Activated naive CD8-positive, alpha-beta T cell treated with anti-CD3 and anti-CD28 coated beads, Interleukin-2, amount 10 ng/mL, durations not matched to agents 7 days and 5 days (primary cell): Measurements from ENCODE around the gene ANXA8L1. TPM values are rescaled to one million over a fixed set of nuclear protein-coding genes. Genes with fewer than 3 reads are reported as not detected.
"Not testable (repeated sequence)": the region's sequence is repeated elsewhere in the genome, so short reads cannot be mapped to it uniquely, and the experiment has no call there.

Experiments
- ATAC-seq: fragments of 150-1000 bp; cut with Tn5 transposase; one replicate; pipeline ENCODE4 v1.10.0; 2021; ENCODE audit warnings: low read depth, moderate library complexity
- POLR2A ChIA-PET: fragments of 350-600 bp; sonication (Branson Sonifier 250); formaldehyde crosslinking; loops from one replicate; lab custom pipeline; 2021; ENCODE audit warnings: antibody characterized with exemption; lab: Charles Lee
- DNase-seq: peaks from one replicate; pipeline ENCODE4 v3.0.0; 2021
- H3K27ac Mint-ChIP-seq: one replicate; pipeline ENCODE4 v1.8.0; 2022; ENCODE audit warnings: mild to moderate bottlenecking, mixed read lengths
- H3K27me3 Mint-ChIP-seq: one replicate; pipeline ENCODE4 v1.8.0; 2022; ENCODE audit warnings: mild to moderate bottlenecking, moderate library complexity, mixed read lengths
- H3K36me3 Mint-ChIP-seq: one replicate; pipeline ENCODE4 v1.8.0; 2021; ENCODE audit warnings: mild to moderate bottlenecking, mixed read lengths
- H3K4me1 Mint-ChIP-seq: one replicate; pipeline ENCODE4 v1.8.0; 2021; ENCODE audit warnings: mixed read lengths
- H3K4me3 Mint-ChIP-seq: one replicate; pipeline ENCODE4 v1.8.0; 2022; ENCODE audit warnings: mild to moderate bottlenecking, moderate library complexity, mixed read lengths
- H3K9me3 Mint-ChIP-seq: one replicate; pipeline ENCODE4 v1.8.0; 2021; ENCODE audit warnings: mixed read lengths
- total RNA-seq, 2 experiments: library from RNA; stranded (reverse); gene quantifications; one replicate each; pipeline ENCODE4 v1.2.3, GENCODE V29; 2021

The ANXA8L1 gene, protein sequence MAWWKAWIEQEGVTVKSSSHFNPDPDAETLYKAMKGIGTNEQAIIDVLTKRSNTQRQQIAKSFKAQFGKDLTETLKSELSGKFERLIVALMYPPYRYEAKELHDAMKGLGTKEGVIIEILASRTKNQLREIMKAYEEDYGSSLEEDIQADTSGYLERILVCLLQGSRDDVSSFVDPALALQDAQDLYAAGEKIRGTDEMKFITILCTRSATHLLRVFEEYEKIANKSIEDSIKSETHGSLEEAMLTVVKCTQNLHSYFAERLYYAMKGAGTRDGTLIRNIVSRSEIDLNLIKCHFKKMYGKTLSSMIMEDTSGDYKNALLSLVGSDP
- total RNA-seq = under 1 TPM in 1 of 2 experiments, not detected in 1; 0.17 TPM

DNA sequence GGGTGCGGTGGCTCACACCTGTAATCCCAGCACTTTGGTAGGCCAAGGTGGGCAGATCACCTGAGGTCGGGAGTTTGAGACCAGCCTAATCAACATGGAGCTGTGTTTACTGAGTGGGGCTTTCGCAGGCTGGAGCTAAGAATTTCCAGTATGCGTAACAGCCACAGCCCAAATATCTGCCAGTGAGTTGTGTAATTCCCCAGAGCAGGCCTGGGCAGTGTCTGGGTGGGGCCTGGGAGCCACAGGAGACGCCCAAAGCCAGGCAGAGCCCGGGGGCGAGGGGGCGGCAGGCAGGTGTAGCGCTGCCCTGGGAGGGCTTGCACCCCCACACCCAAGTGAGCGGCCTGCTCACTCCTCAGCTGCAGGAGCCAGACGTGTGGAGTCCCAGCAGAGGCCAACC, at the start of gene ANXA8L1:
Gene ANXA8L1, plus strand, starts transcription at position 371 of the 400 bp plus-strand sequence. CDS start 76 bp downstream, outside the sequence.
- H3K4me1 Mint-ChIP-seq, H3K27ac Mint-ChIP-seq, H3K36me3 Mint-ChIP-seq, ATAC-seq, H3K27me3 Mint-ChIP-seq, H3K9me3 Mint-ChIP-seq, DNase-seq, H3K4me3 Mint-ChIP-seq, POLR2A ChIA-PET: not testable (repeated sequence)

- H3K27me3 Mint-ChIP-seq = peaks cover 11% of the 10 kb centered on the region
Measured at GRCh38 chr10:46326066-46326465, 49.5 kb upstream of the ANXA8L1 start.

DNA sequence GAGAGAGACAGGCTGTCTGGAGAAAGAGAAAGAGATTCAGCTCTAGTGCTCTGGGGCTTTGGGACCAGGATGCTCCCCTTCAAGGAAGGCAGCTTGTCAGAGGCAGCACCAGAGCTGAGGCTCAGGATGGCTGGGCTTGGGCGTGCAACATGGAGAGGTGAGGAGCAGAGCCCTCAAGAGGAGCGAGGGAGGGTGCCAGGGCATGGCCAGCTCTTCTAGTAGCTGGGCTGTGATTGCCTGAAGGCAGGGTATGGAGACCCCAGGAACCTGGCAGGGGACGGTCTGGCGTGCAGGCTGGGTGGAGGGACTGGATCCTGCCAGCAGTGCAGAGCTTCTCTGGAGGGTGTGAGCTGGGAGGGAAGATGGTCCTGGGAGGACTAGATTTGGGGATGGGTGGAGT, 48.6 kb upstream of the ANXA8L1 start:
- H3K27ac Mint-ChIP-seq = no peak overlapping the region
- POLR2A ChIA-PET = no interaction called here

More at GRCh38 chr10:46326066-46326465, 49.5 kb upstream of the ANXA8L1 start:
- no peak for DNase-seq
- Mint-ChIP-seq H3K4me1 (no peaks in the 10 kb centered on the region), H3K27ac (no peak overlapping the region), H3K4me3 (no peak overlapping the region), H3K36me3 (no peaks in the 10 kb centered on the region), H3K9me3 (no peaks in the 10 kb centered on the region)
- POLR2A ChIA-PET = no interaction called here
- no peak for ATAC-seq

DNA sequence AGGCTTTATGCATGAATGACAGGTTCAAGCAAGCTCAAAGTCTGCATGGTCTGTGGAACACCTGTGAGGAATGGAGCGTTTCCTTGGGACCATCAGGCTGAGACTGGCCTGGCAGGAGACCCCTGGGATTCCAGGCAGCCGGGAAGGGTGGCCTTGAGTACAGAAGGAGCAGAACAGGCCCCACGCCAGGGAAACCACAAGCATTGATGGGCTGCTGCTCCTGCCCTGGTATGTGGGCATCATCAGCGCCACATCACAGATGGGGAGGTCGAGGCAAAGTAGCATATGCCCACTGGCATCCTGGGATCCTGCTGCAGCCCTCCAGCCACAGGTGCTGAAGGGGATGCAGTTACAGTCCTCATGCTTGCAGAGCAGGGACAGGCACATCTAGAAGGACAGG, 47.9 kb upstream of the ANXA8L1 start:
- Mint-ChIP-seq H3K36me3 (no peaks in the 10 kb centered on the region), H3K27ac (no peak overlapping the region), H3K27me3 (peaks cover 11% of the 10 kb centered on the region), H3K9me3 (no peaks in the 10 kb centered on the region), H3K4me1 (no peaks in the 10 kb centered on the region), H3K4me3 (no peak overlapping the region)
- POLR2A ChIA-PET = no interaction called here
- no peak for ATAC-seq
- DNase-seq = no peak

More for the DNA sequence above, 48.6 kb upstream of the ANXA8L1 start:
- H3K4me1 Mint-ChIP-seq = no peaks in the 10 kb centered on the region
- DNase-seq (no peak), ATAC-seq (no peak)
- peaks cover 11% of the 10 kb centered on the region for H3K27me3 Mint-ChIP-seq
- H3K9me3 Mint-ChIP-seq = no peaks in the 10 kb centered on the region
- no peak overlapping the region for H3K4me3 Mint-ChIP-seq
- H3K36me3 Mint-ChIP-seq = no peaks in the 10 kb centered on the region

- POLR2A ChIA-PET = no interaction called here
- Mint-ChIP-seq H3K9me3 (no peaks in the 10 kb centered on the region), H3K27ac (no peak overlapping the region), H3K4me3 (no peak overlapping the region), H3K36me3 (no peaks in the 10 kb centered on the region), H3K27me3 (peaks cover 7% of the 10 kb centered on the region), H3K4me1 (no peaks in the 10 kb centered on the region)
- DNase-seq = no peak
- ATAC-seq = no peak
Measured at GRCh38 chr10:46328853-46329689, 46.5 kb upstream of the ANXA8L1 start.

- no peak overlapping the region for H3K27ac Mint-ChIP-seq
- peaks cover 5% of the 10 kb centered on the region for H3K27me3 Mint-ChIP-seq
- POLR2A ChIA-PET = no interaction called here
- H3K4me1 Mint-ChIP-seq = no peaks in the 10 kb centered on the region
- no peaks in the 10 kb centered on the region for H3K9me3 Mint-ChIP-seq
- no peak for ATAC-seq
- no peak overlapping the region for H3K4me3 Mint-ChIP-seq
- DNase-seq = no peak
- no peaks in the 10 kb centered on the region for H3K36me3 Mint-ChIP-seq
Measured at GRCh38 chr10:46329690-46330016, 45.9 kb upstream of the ANXA8L1 start.

DNA sequence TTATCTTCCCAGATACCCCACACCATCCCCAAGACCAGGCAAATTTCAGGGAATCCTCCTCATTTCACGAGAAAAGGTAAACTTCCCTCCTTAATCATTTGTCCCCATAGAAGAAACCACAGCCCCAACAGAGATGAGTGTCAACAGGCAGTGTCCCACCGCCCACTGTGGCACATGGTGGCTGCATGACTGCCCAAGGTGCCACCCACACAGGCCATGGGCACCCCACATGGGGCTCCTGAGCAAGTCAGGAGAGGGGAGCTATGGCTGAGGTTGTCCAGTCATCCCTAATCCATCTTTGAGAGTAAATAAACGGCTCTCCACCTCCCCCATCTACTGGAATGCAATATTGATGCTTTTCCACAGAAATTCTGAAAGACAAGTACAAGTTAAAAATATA, 44.7 kb upstream of the ANXA8L1 start:
- ATAC-seq (no peak), DNase-seq (no peak)
- Mint-ChIP-seq H3K36me3 (no peaks in the 10 kb centered on the region), H3K9me3 (no peaks in the 10 kb centered on the region), H3K27ac (no peak overlapping the region), H3K4me1 (no peaks in the 10 kb centered on the region), H3K27me3 (peaks cover 5% of the 10 kb centered on the region), H3K4me3 (no peak overlapping the region)
- POLR2A ChIA-PET = no interaction called here

DNA sequence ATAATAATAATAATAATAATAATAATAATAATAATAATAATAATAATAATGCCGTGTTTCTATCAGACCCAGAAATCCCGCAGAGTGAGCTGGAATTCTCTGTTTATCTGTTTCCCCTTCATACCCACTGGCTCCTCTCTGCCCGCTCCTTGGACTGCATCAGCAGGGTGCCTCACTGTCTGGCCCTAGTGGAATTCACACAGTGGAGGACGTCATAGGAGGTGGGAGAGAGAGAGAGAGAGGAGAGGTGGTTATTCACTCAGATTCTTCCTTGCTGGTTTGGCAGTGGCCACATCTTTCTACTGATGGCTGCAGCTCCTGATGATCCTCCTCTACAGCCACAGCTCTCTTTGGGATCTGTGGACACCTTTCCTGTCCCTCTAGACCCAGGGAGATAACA, 10.1 kb upstream of the ANXA8L1 start:
- POLR2A ChIA-PET, H3K27me3 Mint-ChIP-seq, H3K27ac Mint-ChIP-seq, DNase-seq, H3K4me3 Mint-ChIP-seq, H3K4me1 Mint-ChIP-seq, H3K9me3 Mint-ChIP-seq, ATAC-seq, H3K36me3 Mint-ChIP-seq: not testable (repeated sequence)

DNA sequence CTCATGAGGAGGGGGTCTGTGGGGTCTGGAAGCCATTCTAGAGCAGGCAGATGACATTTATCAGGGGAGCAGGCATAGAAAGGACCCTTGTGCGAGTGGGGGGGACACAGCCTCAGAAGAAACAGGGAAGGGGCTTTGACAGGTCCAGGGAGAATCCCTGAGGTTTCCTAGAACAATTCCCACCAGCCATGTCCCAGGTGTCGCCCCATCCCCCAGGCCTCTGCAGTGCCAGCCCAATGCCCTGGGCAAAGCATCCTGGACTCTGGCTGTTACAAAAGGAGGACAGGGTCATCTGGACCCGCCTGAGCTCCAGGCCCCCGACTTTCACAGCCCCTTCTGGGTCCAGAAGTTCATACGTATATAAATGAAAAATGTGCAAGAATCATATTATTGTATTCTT, 8.4 kb upstream of the ANXA8L1 start:
- DNase-seq, ATAC-seq, H3K4me1 Mint-ChIP-seq, H3K27ac Mint-ChIP-seq, POLR2A ChIA-PET, H3K27me3 Mint-ChIP-seq, H3K36me3 Mint-ChIP-seq, H3K9me3 Mint-ChIP-seq, H3K4me3 Mint-ChIP-seq: not testable (repeated sequence)

DNA sequence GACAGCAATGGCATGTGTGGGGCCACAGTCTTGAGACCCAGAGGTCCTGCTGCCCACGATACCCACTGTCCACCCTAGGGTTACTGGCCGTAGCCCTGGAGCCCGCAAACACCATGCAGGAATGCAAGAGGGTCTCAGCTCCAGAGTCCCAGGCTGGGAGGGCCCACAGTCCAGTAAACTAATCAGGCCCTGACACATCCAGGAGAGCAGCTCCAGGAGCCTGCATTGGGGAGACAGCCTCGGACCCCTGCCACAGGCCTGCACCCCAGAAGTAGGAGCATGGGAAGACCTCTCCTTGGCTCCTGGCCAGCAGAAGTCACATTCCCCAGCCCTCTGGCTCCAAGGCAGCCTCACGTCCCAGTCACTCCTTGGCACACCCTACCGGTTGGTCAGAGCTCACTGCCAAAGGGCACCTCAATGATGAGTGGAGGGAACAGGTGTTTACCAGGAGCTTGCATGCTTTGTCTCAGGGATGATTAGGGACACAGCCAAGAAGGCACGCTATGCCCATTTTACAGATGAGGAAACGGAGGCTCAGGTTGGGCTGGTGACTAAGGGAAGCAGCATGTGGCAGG, 7.8 kb upstream of the ANXA8L1 start:
- H3K4me3 Mint-ChIP-seq, H3K4me1 Mint-ChIP-seq, H3K27me3 Mint-ChIP-seq, ATAC-seq, DNase-seq, POLR2A ChIA-PET, H3K36me3 Mint-ChIP-seq, H3K9me3 Mint-ChIP-seq, H3K27ac Mint-ChIP-seq: not testable (repeated sequence)

GRCh38 chr10:46368956-46369355, 6.6 kb upstream of the ANXA8L1 start:
- H3K27ac Mint-ChIP-seq, H3K9me3 Mint-ChIP-seq, POLR2A ChIA-PET, H3K27me3 Mint-ChIP-seq, H3K4me3 Mint-ChIP-seq, DNase-seq, ATAC-seq, H3K36me3 Mint-ChIP-seq, H3K4me1 Mint-ChIP-seq: not testable (repeated sequence)

GRCh38 chr10:46374410-46374809, 1.2 kb upstream of the ANXA8L1 start:
- H3K36me3 Mint-ChIP-seq, H3K27me3 Mint-ChIP-seq, ATAC-seq, H3K4me1 Mint-ChIP-seq, H3K9me3 Mint-ChIP-seq, H3K27ac Mint-ChIP-seq, DNase-seq, POLR2A ChIA-PET, H3K4me3 Mint-ChIP-seq: not testable (repeated sequence)

GRCh38 chr10:46377022-46377421, 1.4 kb downstream of the ANXA8L1 start:
- H3K9me3 Mint-ChIP-seq, H3K4me1 Mint-ChIP-seq, ATAC-seq: not testable (repeated sequence)

GRCh38 chr10:46377651-46378050, 2.1 kb downstream of the ANXA8L1 start:
- H3K27me3 Mint-ChIP-seq, H3K27ac Mint-ChIP-seq, POLR2A ChIA-PET, H3K36me3 Mint-ChIP-seq, ATAC-seq, H3K4me3 Mint-ChIP-seq, DNase-seq, H3K4me1 Mint-ChIP-seq, H3K9me3 Mint-ChIP-seq: not testable (repeated sequence)

More at GRCh38 chr10:46377022-46377421, 1.4 kb downstream of the ANXA8L1 start:
- DNase-seq, H3K27me3 Mint-ChIP-seq, H3K36me3 Mint-ChIP-seq, POLR2A ChIA-PET, H3K4me3 Mint-ChIP-seq, H3K27ac Mint-ChIP-seq: not testable (repeated sequence)
